Prostate gland (tissue), 2 donors: ENCODE results near the gene KIAA0040.

Experiments
- POLR2A ChIP-seq: fragments of 450-650 bp; IDR thresholded peaks from one replicate; pipeline ENCODE4 v1.6.1; 2016; ENCODE audit warnings: antibody characterized with exemption, mild to moderate bottlenecking
- TF ChIP-seq, protein P1 (sequence below), 4 experiments: fragments of 200-600 bp in 2 of 4; fragments of 450-650 bp in 2 of 4; sonication (generic) in 2 of 4; IDR thresholded peaks; 1 replicate in 3 of 4; 2 replicates in 1 of 4; pipeline ENCODE4 v1.5.1; 2016 to 2019; ENCODE audit warnings: antibody characterized with exemption in 4 of 4, mild to moderate bottlenecking in 2 of 4, moderate library complexity in 2 of 4

GRCh38 chr1:175193527-175193910 is 943 bp upstream of the KIAA0040 start:
- no peak for TF ChIP-seq POLR2A
- TF ChIP-seq, protein P1, sequence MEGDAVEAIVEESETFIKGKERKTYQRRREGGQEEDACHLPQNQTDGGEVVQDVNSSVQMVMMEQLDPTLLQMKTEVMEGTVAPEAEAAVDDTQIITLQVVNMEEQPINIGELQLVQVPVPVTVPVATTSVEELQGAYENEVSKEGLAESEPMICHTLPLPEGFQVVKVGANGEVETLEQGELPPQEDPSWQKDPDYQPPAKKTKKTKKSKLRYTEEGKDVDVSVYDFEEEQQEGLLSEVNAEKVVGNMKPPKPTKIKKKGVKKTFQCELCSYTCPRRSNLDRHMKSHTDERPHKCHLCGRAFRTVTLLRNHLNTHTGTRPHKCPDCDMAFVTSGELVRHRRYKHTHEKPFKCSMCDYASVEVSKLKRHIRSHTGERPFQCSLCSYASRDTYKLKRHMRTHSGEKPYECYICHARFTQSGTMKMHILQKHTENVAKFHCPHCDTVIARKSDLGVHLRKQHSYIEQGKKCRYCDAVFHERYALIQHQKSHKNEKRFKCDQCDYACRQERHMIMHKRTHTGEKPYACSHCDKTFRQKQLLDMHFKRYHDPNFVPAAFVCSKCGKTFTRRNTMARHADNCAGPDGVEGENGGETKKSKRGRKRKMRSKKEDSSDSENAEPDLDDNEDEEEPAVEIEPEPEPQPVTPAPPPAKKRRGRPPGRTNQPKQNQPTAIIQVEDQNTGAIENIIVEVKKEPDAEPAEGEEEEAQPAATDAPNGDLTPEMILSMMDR (IDR thresholded peaks at IDR 0.05) = no peak
